Pulmonary artery endothelial cell (primary cell): ENCODE data around the gene PBX3. TPM values are rescaled to one million over a fixed set of nuclear protein-coding genes. Genes with fewer than 3 reads are reported as not detected.

Source experiments
- DNase-seq: peaks from one replicate; pipeline ENCODE4 v3.0.0-alpha.2; 2011; ENCODE audit warnings: low read depth, low spot score
- total RNA-seq: library from RNA; depleted of rRNA; stranded (reverse); fragments of >200 nt; gene quantifications from 2 replicates; pipeline ENCODE4 v1.2.3, GENCODE V29; 2014

PBX3 gene
- total RNA-seq, 1 donor from 2014 or later: 9.2 TPM

DNA sequence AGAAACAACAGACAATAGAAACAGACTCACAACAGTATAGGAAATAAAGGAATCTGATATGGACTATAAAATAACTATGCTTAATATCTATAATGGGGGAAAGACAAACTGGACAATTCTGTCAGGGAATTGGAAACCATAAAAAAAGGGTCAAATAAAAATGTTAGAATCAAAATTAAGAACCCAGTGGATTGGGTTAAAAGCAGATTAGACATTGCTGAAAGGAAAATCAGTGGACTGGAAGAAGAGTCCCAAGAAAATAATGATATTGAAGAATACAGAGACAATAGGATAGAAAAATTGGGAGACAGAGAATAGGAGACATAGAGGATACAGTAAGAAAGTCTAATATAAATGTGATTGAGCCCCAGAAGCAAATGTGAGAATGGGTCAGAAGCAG lies 199.2 kb downstream of the PBX3 start:
- DNase-seq: no peak

- no peak for DNase-seq
Measured at GRCh38 chr9:125948887-125949596, 201.9 kb downstream of the PBX3 start.

GRCh38 chr9:125949703-125950460 lies 202.7 kb downstream of the PBX3 start:
- no peak for DNase-seq

DNA sequence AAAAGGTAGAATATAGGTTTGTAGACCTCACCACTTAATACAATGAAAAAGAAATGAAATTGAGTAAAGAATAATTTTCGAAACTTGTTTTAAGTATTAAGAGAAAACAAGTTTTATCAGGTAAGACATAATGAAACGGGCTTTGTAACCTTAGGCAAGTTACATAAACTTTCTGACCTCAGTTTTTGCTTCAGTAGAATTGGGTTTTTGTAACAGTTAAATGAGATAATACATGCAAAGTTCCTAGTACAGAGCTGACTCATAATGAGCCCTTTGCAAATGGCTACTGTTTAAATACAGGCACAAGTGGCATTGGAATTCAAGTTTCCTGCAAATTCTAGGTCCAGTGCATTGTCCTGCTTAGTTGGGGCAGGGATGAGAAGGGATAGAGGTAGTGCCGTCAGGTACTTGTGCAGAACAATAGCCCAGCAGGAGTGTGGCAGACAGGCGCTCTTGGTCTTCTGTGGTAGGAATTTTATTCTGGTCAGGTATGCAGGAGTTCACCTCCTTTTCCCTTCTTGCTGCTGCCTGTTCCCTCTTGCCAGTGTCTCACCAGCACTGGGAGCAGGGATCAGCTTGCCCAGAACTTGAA lies 203.8 kb downstream of the PBX3 start:
- no peak for DNase-seq

- no peak for DNase-seq
Measured at GRCh38 chr9:125953314-125954019, 206.3 kb downstream of the PBX3 start.

DNA sequence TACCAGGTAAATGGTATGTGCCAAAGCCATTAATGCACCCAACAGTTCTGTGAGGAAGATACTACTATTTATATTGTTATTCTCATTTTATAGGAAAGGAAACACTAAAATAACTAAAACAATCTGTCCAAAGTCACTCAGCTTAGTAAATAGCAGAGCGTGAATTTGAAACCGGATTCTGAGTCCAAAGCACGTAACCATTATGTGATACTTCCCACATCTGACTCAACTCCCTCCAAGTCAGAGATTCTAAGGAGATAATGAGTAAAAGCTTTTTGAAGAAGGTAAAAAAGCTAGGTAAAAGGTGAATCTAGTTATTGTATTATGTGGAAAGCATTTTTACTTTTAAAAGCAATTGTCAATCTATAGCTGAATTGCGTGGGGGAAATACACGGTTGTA lies 208.9 kb downstream of the PBX3 start:
- DNase-seq: no peak

GRCh38 chr9:125959315-125959714 lies 212.1 kb downstream of the PBX3 start:
- no peak for DNase-seq

DNA sequence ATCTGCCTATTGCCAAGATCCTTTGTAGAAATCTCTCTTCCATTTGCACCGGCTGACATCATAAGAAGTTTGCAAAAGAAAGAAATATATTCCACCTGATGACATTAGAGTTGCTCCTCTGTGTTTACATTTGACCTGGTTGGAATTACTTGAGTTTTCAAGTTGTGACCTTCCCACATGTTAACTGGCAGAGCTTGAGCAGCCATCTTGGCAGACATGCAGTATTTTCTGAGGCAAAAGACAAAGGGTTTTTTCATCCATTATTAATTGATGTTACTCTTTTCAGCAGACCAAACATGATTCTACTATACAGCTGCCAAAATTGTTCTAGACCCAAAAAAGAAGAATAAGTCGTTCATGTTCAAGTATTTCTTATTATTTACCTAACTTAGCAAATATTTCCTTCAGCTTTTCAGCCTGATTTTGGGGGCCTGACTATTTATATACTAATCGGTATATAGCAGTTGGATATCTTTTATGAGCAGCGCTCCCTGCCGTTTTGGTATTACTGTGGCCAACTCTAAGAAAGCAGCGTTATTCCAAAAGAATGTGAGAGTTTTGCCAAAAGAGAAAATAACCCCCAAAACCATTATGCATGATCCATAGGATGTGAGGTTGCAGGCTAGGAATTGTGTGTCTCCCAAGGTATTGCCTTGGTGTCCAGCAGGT lies 212.9 kb downstream of the PBX3 start:
- no peak for DNase-seq

DNA sequence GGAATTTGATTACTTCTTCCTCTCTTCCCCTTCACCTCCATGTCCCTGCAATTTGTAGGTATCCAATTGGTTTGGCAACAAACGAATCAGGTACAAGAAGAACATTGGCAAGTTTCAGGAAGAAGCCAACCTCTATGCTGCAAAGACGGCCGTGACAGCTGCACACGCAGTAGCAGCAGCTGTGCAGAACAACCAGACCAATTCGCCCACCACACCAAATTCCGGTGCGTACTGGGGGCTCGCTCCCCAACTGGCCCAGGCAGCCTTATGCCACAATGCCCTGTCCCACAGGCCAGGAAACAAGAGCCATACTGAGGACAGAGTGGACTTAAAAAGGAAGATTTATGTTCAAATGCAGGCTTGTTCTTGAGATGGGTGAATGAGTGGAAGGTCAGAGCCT lies 213.5 kb downstream of the PBX3 start:
- DNase-seq: no peak

GRCh38 chr9:125961072-125961471 lies 213.9 kb downstream of the PBX3 start:
- DNase-seq: no peak

DNA sequence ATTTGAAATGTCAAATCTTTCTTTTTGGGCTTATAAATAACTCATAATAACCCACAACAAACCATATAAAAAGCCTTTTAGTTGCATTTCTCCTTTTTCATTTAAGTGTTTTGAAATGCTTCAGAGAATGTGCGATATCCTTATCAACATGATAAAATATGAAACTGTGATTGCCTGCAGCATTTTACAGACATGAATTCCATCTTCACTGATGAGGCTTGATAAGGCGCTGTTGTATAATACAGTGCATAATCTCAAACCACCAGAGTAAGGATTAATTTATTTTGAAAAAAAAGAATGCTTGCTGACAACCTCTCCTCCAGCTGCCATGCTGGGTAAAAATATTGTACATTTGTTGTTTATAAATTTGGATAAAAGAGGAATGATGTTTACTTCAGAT lies 216.8 kb downstream of the PBX3 start:
- no peak for DNase-seq

DNA sequence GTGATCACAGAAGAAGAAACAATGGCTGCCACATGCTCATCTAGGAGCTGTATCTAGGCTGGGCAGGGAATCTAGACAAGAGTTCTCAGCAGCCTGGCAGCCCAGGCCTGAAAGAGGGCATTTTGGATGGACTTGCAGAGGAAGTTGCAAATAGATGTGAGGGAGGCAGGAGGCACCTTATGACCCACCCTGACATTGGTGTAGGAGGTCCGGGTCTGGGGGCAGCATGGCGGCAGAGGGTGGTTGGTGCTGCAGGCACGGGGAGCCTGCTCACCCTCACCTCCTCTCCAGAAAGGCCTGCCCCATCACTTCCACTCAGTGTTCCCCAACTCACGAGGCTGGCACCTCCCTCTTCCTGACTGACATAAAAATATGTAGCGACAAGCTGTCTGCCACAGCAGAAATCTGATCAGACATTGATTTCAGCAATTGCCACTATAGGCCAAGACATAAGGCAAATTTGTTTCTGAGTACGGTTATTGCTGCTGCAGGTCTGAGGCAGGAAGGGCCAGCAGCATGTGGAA lies 217.6 kb downstream of the PBX3 start:
- no peak for DNase-seq

DNA sequence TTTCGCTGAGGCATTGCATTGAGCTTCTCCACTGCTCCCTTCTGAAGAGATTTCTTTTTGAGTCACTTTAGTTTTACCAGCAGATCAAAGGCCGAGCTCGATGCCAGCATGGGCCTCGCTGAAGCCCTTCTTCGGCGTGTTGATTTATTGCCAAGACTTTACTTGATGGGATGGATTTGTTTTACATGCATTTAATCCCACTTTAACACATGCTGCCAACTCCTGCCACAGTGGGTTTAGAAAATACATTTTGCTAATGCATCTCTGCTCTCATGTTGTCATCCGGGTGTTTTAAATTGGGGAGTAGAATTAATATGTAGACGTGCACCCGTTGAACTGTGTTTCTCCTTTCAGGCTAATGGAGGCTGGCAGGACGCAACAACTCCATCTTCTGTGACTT lies 218.3 kb downstream of the PBX3 start:
- DNase-seq: no peak

- no peak for DNase-seq
Measured at GRCh38 chr9:125966466-125966865, 219.3 kb downstream of the PBX3 start.

- DNase-seq: no peak
Measured at GRCh38 chr9:125966959-125967711, 220.0 kb downstream of the PBX3 start.

GRCh38 chr9:125968714-125969374 lies 221.7 kb downstream of the PBX3 start:
- DNase-seq: no peak

DNA sequence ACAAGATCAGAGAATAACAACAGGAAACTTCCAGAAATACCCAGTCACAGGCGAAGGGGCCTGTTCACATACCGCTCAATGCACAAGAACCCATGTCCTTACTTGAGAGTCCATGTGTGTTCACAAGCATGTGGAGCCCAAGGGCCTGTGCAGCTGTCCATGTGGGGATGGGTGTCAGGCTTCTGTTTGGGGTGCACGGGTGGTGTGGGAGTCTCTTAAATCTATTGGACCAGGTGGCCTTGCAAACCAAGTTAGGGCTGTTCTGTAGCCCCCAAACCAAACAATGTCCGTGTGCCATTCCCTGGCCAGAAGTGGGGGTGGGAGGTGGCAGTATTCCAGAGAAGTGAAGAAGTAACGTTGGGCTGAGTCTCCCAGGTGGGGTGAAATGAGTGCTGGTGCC lies 222.3 kb downstream of the PBX3 start:
- no peak for DNase-seq

GRCh38 chr9:125969868-125970267 lies 222.7 kb downstream of the PBX3 start:
- no peak for DNase-seq

- no peak for DNase-seq
Measured at GRCh38 chr9:125970340-125970739, 223.2 kb downstream of the PBX3 start.

- DNase-seq: no peak
Measured at GRCh38 chr9:125971050-125971449, 223.9 kb downstream of the PBX3 start.
